GM21526 (cell line): ENCODE results near the gene LSM3.

Source experiments
- ATAC-seq: cut with Tn5 transposase; IDR thresholded peaks from one replicate; pipeline ENCODE4 v1.9.1; 2021; ENCODE audit warnings: moderate library complexity; ENCODE audit not compliant: unreplicated experiment, low FRiP score

Gene LSM3

DNA sequence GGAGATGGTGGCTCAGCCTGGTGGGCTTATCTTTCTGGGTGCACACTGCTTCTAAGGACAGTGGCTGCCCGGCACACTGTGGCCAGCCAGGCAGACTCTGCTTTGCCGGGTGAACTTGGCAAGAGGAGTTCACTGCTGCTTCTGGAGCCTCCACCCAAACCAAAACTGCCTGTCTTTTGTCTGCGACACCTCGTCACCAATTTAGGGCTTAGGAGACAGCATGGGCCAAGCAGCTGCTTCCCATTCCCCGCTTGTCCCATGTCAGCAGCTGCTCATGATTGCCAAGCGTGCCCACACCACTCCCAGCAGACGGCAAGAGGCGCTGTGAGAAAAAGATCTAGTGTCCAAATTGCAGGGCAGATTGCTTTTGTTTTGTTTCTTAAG is 57.3 kb downstream of the LSM3 start:
- no peak for ATAC-seq

DNA sequence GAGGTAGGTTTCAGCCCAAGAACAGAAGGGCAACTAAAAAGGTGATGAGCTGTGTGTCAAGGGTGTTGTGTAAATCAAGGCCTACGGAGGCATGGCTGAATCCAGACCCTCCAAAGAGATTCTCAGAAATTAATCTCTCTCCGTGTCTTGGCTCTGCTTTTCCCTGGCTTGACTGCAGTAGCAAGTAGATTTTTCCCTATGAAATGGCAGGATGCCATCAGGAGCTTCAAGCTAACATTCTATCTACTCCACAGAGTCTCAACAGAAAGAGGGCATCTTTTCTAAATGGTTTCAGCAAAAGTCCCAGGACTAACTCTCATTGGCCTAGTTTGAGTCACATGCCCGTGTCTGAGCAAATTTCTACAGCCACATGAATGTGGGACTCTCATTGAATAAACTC is 58.3 kb downstream of the LSM3 start:
- no peak for ATAC-seq

DNA sequence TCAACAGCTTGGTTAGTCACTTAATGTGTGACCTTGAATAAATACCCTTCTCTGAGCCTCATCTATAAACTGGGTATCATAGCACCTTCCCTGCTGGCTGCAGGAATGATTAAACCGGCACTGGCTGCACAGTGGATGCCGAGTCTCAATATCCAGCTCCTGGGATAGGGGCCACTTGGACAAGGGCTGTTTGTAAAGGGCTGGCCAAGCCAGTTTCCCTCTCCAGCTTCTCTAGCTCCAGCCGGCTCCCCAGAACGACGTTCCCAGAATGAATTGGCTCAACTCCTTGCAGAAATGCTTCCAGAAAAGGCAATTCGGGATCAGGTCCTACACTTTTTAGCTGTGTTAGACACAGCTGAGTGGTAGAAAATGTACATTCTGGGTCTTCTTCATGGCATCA is 58.8 kb downstream of the LSM3 start:
- no peak for ATAC-seq

DNA sequence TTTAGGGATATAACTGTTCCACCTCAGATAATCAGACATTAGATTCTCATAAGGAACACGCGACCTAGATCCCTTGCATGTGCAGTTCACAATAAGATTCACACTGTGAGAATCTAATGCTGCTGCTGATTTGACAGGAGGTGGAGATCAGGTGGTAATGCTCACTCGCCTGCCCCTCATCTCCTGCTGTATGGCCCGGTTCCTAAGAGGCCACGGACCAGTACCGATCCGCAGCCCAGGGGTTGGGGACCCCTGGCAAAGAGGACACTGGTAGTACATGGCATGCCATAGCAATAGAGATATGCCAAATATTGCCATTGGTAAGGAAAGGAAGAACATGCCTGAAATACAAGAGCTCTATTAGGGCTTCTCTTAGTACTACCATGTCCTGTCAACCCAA is 59.7 kb downstream of the LSM3 start:
- ATAC-seq = no peak

DNA sequence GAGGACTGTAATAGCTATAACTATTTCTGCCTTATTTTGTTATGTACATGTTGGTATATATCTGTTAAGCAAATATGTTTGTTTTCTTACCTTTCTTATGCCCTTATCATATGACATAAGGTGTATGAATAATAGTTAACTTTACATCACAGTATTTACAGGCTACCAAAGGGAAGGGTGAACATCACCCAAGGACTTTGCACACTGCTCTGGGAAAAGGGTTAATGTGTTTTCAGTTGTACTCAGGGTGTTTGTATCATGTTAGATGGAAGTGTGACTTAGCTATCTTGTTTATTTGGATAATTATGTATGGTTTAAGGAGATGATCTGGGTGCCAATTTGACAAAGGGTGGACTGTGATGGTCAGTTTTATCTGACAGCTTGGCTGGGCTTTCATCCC is 60.3 kb downstream of the LSM3 start:
- no peak for ATAC-seq

DNA sequence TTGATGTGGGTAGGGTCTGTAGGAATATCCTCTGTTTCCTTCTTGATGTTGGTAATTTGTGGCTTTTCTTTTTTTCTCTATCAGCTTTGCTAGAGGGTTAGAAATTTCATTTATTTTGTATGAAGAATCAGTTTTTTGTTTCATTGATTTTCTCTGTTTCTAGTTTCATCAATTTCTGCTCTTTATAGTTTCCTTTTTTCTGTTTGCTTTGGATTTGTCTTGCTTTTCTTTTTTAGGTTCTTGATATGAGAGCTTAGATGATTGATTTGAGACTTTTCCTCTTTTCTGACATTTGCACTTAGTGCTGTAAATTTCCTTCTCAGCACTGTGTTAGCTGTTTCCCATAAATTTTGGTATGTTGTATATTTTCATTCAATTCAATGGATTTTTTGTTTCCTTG is 61.3 kb downstream of the LSM3 start:
- no peak for ATAC-seq

DNA sequence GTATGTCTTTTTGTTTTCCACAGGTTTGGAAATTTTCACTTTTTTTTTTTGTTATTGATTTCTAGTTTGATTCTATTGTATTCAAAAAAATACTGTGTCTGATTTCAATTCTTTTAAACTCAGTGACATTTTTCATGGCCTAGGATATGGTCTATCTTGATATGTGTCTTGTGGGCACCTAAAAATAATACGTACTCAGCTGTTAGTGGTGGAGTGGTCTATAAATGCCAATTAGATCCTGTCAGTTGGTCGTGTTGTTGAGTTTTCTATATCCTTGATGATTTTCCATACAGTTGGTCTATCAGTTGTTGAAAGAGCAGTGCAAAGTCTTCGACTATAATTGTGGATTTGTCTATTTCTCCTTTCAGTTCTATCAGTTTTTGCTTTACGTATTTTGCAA is 61.7 kb downstream of the LSM3 start:
- no peak for ATAC-seq

DNA sequence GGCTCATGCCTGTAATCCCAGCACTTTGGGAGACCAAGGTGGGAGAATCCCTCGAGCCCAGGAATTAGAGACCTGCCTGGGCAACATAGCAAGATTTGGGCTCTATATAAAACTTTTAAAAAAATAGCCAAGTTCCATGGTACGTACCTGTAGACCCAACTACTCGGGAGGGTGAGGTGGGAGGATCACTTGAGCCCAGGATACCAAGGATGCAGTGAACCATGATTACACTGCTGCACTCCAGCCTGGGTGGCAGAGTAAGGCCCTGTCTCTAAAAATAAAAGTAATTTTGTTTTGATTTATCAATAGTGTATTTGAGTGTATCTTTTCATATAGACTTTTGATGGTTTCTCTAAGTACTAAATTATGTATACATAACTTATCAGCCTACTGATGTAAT is 63.1 kb downstream of the LSM3 start:
- no peak for ATAC-seq

DNA sequence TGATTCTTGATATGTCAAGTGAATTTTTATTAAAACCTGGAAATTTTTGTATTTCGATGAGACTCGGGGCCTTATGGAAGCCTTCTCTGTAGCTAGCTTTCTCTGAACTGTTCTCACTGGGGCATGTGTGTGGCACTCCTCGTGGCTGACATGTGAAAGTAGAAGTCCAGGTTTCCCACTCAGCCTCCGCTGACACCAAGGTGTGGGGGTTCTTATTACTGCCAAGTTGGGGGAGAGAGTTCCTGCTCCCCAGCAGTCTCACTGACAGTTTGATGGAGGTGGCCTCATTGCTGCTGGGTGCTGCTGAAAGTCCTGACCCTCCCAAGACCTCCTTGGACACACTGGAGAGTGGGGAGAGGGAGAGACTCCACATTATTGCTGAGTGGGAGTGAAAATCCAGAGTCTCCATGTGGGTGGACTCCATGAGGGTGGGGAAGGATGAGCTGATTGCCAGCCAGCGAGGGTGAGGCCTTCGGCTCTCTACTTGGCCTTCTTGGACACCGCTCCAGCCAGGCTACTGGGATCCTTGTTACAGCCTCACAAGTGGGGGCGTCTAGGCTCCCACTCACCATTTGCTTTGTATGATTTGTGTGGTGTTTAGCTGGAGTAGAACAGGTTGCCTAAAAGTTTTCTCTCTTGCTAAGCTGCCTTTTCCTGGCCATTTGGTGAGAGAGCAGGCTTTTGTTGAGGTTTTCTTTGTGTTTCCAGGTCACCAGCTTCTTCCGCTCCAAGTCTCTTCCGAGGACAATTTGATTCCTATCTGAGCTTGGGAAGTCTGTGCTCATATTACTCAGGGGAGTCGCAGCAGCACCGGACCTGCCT is 64.1 kb downstream of the LSM3 start:
- no peak for ATAC-seq

DNA sequence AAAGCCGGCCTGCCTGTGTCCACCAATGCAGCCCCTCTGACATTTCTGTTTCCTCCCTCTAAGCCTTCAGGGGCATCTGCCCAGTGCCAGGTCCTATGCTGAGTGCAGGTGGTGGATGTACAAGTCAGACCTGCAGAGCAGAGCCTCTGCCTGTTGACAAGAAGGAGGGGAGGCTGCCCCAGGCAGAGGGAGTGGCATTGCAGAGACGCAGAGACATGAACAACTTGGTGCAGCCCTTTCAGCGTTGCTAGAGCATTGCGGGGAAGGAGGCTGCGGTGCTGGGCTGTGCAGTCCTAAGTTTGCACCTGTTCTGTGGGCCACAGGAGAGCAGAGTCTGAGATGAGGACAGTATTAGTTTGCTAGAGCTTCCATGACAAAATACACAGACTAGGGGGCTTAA is 65.2 kb downstream of the LSM3 start:
- no peak for ATAC-seq

DNA sequence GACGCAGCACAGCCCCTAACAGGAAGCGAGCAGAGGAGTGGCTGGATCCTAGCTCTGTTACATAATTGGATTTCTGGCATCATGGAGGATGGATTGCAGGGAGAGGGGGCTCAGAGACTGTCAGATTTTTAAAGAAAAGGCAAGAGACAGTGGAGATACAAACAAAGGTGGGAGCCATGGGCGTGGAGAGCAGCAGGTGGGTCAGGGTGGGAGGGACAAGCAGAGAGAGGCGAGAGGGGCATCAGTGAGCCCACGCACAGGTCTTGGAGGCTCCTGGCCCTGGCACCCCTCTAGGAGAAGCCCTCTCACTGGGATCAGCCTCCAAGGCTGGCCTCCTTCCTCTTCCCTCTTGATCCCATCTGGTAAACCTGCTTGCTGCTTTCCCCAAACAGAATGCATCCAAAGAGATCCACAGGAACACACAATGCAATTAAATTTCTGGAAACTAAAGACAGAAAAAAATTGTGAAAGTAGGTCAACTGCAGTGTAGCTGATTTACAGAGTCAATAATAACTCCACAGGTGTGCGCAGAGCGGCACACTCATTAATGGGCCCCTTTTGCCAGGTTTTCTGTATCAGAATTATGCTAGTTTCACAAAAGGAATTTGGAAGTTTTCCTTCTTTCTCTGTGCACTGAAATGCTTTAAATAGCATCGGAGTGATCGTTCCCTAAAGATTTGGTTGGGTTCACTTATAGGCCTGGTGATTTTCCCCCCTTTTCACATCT is 66.1 kb downstream of the LSM3 start:
- no peak for ATAC-seq

DNA sequence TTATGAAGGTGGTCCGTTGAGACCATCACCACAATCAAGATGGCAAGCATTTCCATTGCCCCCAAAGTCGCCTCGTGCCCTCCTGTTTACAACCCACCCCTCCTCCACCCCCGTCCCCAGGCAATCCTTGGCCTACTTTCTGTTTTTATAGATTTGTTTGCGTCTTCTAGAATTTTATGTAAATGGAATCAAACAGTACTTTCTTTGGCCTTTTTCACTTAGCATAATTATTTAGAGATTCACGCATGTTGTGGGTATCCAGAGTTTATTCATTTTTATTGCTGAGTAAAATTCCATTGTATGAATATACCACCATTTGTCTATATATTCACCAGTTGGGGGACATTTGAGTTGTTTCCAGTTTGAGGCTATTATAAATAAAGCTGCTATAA is 66.6 kb downstream of the LSM3 start:
- no peak for ATAC-seq

DNA sequence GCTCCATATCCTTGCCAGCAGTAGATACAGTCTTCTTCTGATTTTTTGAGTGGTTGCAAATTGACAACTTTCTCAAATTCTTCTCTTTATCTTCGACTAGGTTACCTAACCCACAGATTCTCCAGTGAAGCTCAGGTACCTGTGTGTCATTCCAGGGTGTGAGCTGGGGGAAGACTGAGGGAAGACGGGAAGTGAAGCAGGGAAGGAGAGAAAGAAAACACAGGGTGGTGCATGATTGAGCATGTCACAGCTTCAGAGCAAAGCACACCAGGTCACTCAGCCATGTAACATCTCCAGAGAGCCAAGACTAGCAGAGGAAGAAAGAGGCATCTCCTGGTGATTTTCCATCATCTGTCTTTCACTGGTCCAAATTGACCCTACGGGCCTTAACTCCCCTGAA is 67.2 kb downstream of the LSM3 start:
- ATAC-seq = no peak

DNA sequence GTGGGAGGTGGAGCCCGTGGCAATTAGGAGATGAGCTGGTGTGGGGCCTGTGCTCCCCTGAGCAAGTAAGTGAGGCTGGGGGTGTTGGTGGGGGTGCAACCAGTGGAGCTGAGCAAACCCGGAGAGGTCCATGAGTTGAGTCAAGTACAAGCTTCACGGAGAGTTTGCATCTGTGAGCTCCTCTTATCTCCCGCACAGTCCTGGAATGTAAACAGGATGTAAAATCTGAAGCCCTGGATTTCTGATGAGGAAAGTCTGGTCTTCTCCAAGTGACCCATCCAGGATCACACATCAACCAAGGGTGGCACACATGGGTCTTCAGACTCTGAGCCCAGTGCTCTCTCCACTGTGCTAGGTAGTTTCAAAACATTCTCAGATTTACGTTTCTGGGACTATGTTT is 67.8 kb downstream of the LSM3 start:
- ATAC-seq = no peak

DNA sequence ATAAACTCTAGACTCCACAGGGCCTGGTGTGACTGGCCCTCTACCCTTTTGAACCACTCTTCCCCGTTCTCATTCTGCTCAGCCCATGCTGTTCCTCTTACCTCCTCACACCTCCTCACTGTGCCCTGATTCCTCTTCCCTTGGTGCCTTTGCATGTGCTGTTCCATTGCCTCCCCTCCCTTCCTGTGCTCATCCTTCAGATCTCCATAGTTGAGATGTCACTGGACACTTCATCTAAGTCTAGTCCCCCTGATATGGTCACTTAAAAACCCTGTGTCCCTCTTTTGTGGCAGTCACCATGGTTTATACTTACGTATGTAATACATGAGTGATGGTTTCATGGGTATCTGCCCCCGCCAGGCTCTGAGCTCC is 69.8 kb downstream of the LSM3 start:
- no peak for ATAC-seq

DNA sequence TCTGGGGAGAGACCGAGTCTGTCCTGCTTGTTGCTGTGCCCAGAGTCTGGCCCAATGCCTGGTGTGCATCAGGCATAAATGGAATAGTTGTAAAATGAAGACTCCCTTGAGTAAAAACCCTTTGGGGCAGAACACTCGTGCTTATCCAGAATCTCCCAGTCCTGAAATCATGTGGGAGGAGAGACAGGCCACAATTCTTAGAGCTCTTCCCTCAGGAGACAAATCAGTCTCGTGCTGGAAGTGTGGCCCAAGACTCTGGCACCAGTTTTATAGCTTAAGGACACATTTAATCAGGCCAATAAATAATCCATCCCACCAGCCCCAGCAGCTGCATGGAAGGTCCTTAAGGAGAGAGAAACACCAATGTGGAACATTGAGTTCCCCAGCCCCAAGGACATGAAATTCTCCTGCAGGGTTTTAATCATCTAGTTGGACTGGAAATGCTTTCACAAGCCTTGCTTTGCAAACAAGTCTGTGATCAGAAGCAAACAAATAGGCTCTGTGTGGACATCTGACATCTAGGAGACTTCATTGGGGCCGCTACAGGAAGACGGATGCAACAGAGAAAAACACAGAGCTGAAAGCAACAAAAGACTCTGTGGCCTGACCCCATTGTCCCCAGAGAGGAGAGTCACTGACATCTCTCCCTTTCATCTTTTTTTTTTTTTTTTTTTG is 70.4 kb downstream of the LSM3 start:
- ATAC-seq = no peak
